CD8-positive, alpha-beta memory T cell (primary cell): ENCODE measurements around the gene RPS19BP1. TPM values are rescaled to one million over a fixed set of nuclear protein-coding genes. Genes with fewer than 3 reads are reported as not detected.
"Not testable (repeated sequence)": the region's sequence is repeated elsewhere in the genome, so short reads cannot be mapped to it uniquely, and the experiment has no call there.

Experiments
- CTCF ChIA-PET: fragments of 350-600 bp; sonication (Branson Sonifier 250); formaldehyde crosslinking; loops from one replicate; lab custom pipeline; 2021; ENCODE audit warnings: antibody characterized with exemption; lab: Charles Lee
- POLR2A ChIA-PET: fragments of 350-600 bp; sonication (Branson Sonifier 250); formaldehyde crosslinking; loops from one replicate; lab custom pipeline; 2021; ENCODE audit warnings: antibody characterized with exemption; lab: Charles Lee
- DNase-seq, 5 donors: peaks; one replicate each; pipeline versions ENCODE4 v3.0.0 to v3.0.0-alpha.2; 2020 to 2022; ENCODE audit warnings: mixed read lengths in 1 of 5
- H3K27ac ChIP-seq: one replicate; pipeline ENCODE4 v1.7.0; 2013; ENCODE audit warnings: low read depth, mild to moderate bottlenecking, low read length, moderate library complexity
- H3K27me3 ChIP-seq: 2 replicates; pipeline ENCODE4 v1.7.0; 2013; ENCODE audit warnings: low read length, mild to moderate bottlenecking; ENCODE audit not compliant: insufficient read depth, poor library complexity, severe bottlenecking
- H3K36me3 ChIP-seq: 2 replicates; pipeline ENCODE4 v1.7.0; 2013; ENCODE audit warnings: mild to moderate bottlenecking, low read length, moderate library complexity; ENCODE audit not compliant: insufficient read depth
- H3K4me1 ChIP-seq: 2 replicates; pipeline ENCODE4 v1.7.0; 2013; ENCODE audit warnings: mild to moderate bottlenecking, low read length, moderate library complexity; ENCODE audit not compliant: insufficient read depth
- H3K4me3 ChIP-seq: 2 replicates; pipeline ENCODE4 v1.7.0; 2013; ENCODE audit warnings: mild to moderate bottlenecking, low read length
- H3K9me3 ChIP-seq: 2 replicates; pipeline ENCODE4 v1.7.0; 2013; ENCODE audit warnings: mild to moderate bottlenecking, low read length
- H3K27ac Mint-ChIP-seq, 8 donors: one replicate each; pipeline ENCODE4 v1.8.0; 2020 to 2021; ENCODE audit warnings: mixed read lengths in 8 of 8, mild to moderate bottlenecking in 6 of 8, inconsistent platforms in 3 of 8, moderate library complexity in 3 of 8
- H3K27me3 Mint-ChIP-seq, 2 donors: one replicate each; pipeline ENCODE4 v1.8.0; 2020 to 2021; ENCODE audit warnings: mixed read lengths in 2 of 2, mild to moderate bottlenecking in 1 of 2, moderate library complexity in 1 of 2
- H3K36me3 Mint-ChIP-seq, 3 donors: one replicate each; pipeline ENCODE4 v1.8.0; 2020 to 2021; ENCODE audit warnings: mixed read lengths in 3 of 3, inconsistent platforms in 1 of 3, mild to moderate bottlenecking in 1 of 3
- H3K4me1 Mint-ChIP-seq, 3 donors: one replicate each; pipeline ENCODE4 v1.8.0; 2020 to 2021; ENCODE audit warnings: mixed read lengths in 3 of 3, inconsistent platforms in 1 of 3, mild to moderate bottlenecking in 1 of 3
- H3K4me3 Mint-ChIP-seq, 7 donors: one replicate each; pipeline ENCODE4 v1.8.0; 2020 to 2021; ENCODE audit warnings: mixed read lengths in 7 of 7, mild to moderate bottlenecking in 6 of 7, moderate library complexity in 4 of 7, inconsistent platforms in 2 of 7
- H3K9me3 Mint-ChIP-seq, 5 donors: one replicate each; pipeline ENCODE4 v1.8.0; 2020 to 2022; ENCODE audit warnings: mixed read lengths in 5 of 5, mild to moderate bottlenecking in 3 of 5, moderate library complexity in 2 of 5, inconsistent platforms in 1 of 5
- polyA plus RNA-seq: library from polyadenylated mRNA; unstranded; fragments of 300-500 nt; fragmentation: Illumina TruSeq; gene quantifications from one replicate; pipeline ENCODE4 v1.2.3, GENCODE V29; 2021
- total RNA-seq, 2 experiments: library from RNA; stranded (reverse); gene quantifications; one replicate each; pipeline ENCODE4 v1.2.3, GENCODE V29; 2021

The RPS19BP1 gene
- total and polyA plus RNA-seq, 3 experiments from 2014 or later = 128 to 160 (median 158) TPM

DNA sequence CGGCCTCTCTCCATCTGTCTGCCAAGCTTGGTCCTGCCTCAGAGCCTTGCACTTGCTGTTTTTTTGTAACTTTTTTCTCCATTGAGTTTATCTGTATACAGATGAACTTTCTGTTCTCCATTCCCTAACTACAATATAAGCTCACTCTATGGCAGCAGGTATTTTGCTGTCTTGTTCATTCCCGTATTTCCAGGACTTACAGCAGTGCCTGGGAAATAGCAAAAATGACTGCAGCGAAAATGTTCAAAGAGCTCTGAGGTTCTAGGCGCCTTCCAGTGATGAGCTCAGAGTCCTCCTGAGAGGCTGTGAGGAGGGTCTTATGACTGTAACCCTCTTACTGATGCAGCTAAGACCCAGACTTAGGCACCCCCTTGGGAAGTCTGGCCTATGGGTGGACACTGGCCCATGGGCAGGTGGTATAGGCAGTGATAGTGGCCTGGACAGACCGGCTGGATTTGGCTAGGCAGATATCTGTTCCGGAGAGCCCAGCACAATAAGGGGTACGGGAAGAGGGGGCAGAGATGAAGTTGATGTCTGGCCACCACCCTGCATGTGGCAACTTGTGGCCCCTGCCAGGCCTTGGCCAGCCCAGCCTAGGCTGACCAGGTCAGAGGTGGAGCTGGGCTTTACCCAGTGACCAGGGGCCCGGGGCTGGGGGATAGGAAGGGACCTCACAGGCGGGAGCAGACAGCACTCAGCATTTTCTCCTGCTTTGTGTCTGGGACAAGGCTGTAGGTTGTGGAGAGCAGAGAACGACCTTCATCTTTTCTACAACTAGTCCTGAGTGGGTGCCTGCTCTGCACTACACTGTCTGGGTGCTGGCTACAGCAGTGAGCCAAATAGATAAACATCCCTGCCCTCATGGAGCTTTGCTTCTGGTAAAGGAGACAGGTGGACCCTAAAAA is 7.5 kb downstream of the RPS19BP1 start:
- Mint-ChIP-seq H3K27me3 (peaks cover 0 to 10% of the 10 kb centered on the region in 2 donors), H3K36me3 (peaks cover 5 to 74% (median 15%) of the 10 kb centered on the region in 3 donors), H3K4me1 (peaks cover 71 to 89% (median 76%) of the 10 kb centered on the region in 3 donors), H3K27ac (peak overlapping the region; percentile 54 to 97 (median 82)), H3K4me3 (peak overlapping the region in 6 of 7 donors; percentile 1 to 70 (median 34)), H3K9me3 (peaks cover 0 to 4% (median 3%) of the 10 kb centered on the region in 5 donors)
- Histone ChIP-seq H3K4me1 (peaks cover 70% of the 10 kb centered on the region), H3K27ac (no peak overlapping the region), H3K36me3 (peaks cover 39% of the 10 kb centered on the region), H3K9me3 (no peaks in the 10 kb centered on the region), H3K27me3 (no peaks in the 10 kb centered on the region), H3K4me3 (no peak overlapping the region)
- ChIA-PET CTCF (interaction anchor here (1.2 to 1.9 kb wide), 3 partner anchors 10 to 126 kb away, joined by 3 to 9 read pairs (median 3); no protein-coding TSS in a partner anchor), POLR2A (interaction anchor here (1.4 kb wide), 1 partner anchor 9 kb away, joined by 4 read pairs; no protein-coding TSS in a partner anchor)
- DNase-seq = no peak

DNA sequence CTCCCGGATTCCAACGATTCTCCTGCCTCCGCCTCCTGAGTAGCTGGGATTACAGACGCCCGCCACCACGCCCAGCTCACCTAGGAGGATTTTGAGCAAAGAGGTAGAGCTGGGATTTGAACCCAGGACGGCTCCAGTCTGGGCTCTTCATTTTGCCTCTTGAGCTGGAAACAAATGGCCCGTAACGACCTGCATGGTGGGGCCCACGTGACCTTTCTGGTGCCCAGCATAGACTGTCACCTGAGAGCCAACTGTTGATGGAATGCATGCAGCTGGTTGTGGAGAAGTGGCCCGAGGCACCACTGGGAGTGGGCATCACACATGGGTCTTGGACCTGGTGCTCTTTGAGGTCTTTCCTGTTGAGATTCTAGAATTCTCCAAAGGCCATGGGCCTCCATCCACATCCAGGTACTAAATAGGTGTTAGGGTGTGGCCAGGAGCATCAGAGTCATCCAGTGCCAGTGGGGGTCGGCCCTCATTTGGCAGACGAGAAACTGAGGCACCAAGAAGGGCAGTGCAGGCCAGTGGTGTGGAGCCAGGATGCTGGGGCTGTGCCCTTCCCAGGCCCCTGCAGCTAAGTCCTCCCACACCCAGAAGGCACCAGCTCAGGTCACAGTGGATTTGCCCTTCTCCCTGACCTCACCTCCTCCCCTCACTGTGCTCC is 8.3 kb downstream of the RPS19BP1 start:
- ChIA-PET POLR2A (interaction anchor here (0.5 to 1.6 kb wide), 6 partner anchors 8 to 1332 kb away, joined by 3 to 6 read pairs (median 3); partner anchors contain the start of genes RPL3, RPS19BP1 and ST13), CTCF (interaction anchor here (0.6 to 2.3 kb wide), 7 partner anchors 9 to 846 kb away, joined by 3 to 9 read pairs (median 3); partner anchors contain the start of gene SGSM3)
- H3K27me3 Mint-ChIP-seq = peaks cover 0 to 14% of the 10 kb centered on the region in 2 donors
- peaks cover 5 to 70% (median 15%) of the 10 kb centered on the region in 3 donors for H3K36me3 Mint-ChIP-seq
- H3K4me1 ChIP-seq = peaks cover 65% of the 10 kb centered on the region
- H3K27ac Mint-ChIP-seq = peak overlapping the region; percentile 9 to 97 (median 80)
- DNase-seq = peak in 1 of 5 donors; percentile 1
- H3K4me3 ChIP-seq = no peak overlapping the region
- H3K4me1 Mint-ChIP-seq = peaks cover 67 to 85% (median 70%) of the 10 kb centered on the region in 3 donors
- peaks cover 0 to 4% (median 3%) of the 10 kb centered on the region in 5 donors for H3K9me3 Mint-ChIP-seq
- peak overlapping the region; percentile 1 to 83 (median 31) for H3K4me3 Mint-ChIP-seq
- H3K27me3 ChIP-seq = no peaks in the 10 kb centered on the region
- H3K9me3 ChIP-seq = no peaks in the 10 kb centered on the region
- H3K27ac ChIP-seq = no peak overlapping the region
- H3K36me3 ChIP-seq = peaks cover 31% of the 10 kb centered on the region

DNA sequence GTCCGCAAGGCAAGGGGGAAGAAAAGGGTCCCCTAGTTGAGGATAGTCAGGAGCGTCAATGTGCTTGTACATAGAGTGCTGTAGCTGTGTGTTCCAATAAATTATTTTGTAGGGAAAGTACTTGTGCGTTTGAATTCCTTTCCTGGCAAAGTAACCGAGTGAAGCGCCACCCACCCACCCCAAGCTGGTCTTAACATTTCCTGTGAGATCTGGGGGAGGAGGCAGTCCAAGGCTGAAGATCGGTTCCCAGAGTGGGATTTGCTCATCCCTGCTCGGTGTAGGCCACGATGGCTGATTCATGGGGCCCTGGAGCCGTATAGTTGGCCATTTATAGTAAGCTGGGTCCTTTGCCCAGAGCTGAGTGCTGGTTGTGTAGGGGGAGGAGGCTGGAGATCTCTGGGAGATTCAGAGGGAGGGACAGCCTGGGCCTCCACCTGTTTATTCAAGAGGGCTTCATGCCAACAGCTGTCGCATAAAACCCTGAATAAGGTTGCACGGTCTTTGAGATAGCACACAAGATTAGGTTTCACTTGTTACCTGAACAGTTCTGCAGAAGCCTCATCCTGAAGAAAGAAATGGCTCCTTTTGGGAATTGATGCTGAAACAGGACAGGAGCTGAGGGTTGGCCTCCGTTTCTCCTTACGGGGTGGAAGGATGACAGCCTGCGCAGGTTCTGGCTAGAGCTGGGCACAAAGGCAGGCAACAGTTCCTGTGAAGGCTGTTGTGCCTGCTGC is 9.8 kb downstream of the RPS19BP1 start:
- POLR2A ChIA-PET = interaction anchor here (0.5 to 2.2 kb wide), 5 partner anchors 10 to 479 kb away, joined by 3 to 11 read pairs (median 6); partner anchors contain the start of genes MIEF1, RPS19BP1 and TAB1
- Mint-ChIP-seq H3K27ac (peak overlapping the region; percentile 88 to 100 (median 98)), H3K4me3 (peak overlapping the region; percentile 89 to 99 (median 96)), H3K27me3 (peaks cover 0 to 14% of the 10 kb centered on the region in 2 donors), H3K4me1 (peaks cover 61 to 78% (median 64%) of the 10 kb centered on the region in 3 donors), H3K9me3 (peaks cover 0 to 4% (median 3%) of the 10 kb centered on the region in 5 donors), H3K36me3 (peaks cover 5 to 63% (median 15%) of the 10 kb centered on the region in 3 donors)
- Histone ChIP-seq H3K36me3 (peaks cover 31% of the 10 kb centered on the region), H3K9me3 (no peaks in the 10 kb centered on the region), H3K4me1 (peaks cover 55% of the 10 kb centered on the region), H3K27ac (peak overlapping the region; percentile 29), H3K27me3 (no peaks in the 10 kb centered on the region), H3K4me3 (peak overlapping the region; percentile 33)
- CTCF ChIA-PET = interaction anchor here (0.8 to 2.3 kb wide), 3 partner anchors 8 to 26 kb away, joined by 3 to 8 read pairs (median 6); partner anchors contain the start of gene RPS19BP1
- peak in 1 of 5 donors; percentile 24 for DNase-seq

DNA sequence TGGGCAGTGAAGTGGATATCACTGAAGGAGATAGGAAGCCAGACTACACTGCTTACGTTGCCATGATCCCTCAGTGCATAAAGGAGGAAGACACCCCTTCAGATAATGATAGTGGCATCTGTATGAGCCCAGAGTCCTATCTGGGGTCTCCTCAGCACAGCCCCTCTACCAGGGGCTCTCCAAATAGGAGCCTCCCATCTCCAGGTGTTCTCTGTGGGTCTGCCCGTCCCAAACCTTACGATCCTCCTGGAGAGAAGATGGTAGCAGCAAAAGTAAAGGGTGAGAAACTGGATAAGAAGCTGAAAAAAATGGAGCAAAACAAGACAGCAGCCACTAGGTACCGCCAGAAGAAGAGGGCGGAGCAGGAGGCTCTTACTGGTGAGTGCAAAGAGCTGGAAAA is 10.5 kb downstream of the RPS19BP1 start:
- not testable (repeated sequence) for H3K9me3 ChIP-seq, H3K9me3 Mint-ChIP-seq, H3K27me3 ChIP-seq, DNase-seq
- Histone ChIP-seq H3K4me3 (peak overlapping the region; percentile 90), H3K36me3 (peaks cover 31% of the 10 kb centered on the region), H3K27ac (peak overlapping the region; percentile 80), H3K4me1 (peaks cover 48% of the 10 kb centered on the region)
- ChIA-PET POLR2A (interaction anchor here (0.5 to 2.2 kb wide), 4 partner anchors 14 to 205 kb away, joined by 3 to 11 read pairs (median 6); partner anchors contain the start of genes MIEF1 and TAB1), CTCF (interaction anchor here (0.8 to 2.3 kb wide), 2 partner anchors 10 to 26 kb away, joined by 3 to 8 read pairs; partner anchors contain the start of gene RPS19BP1)
- Mint-ChIP-seq H3K4me1 (peaks cover 56 to 72% (median 58%) of the 10 kb centered on the region in 3 donors), H3K27ac (peak overlapping the region in 7 of 8 donors; percentile 95 to 100 (median 98)), H3K4me3 (peak overlapping the region; percentile 89 to 99 (median 96)), H3K36me3 (peaks cover 5 to 60% (median 15%) of the 10 kb centered on the region in 3 donors), H3K27me3 (peaks cover 0 to 14% of the 10 kb centered on the region in 2 donors)

DNA sequence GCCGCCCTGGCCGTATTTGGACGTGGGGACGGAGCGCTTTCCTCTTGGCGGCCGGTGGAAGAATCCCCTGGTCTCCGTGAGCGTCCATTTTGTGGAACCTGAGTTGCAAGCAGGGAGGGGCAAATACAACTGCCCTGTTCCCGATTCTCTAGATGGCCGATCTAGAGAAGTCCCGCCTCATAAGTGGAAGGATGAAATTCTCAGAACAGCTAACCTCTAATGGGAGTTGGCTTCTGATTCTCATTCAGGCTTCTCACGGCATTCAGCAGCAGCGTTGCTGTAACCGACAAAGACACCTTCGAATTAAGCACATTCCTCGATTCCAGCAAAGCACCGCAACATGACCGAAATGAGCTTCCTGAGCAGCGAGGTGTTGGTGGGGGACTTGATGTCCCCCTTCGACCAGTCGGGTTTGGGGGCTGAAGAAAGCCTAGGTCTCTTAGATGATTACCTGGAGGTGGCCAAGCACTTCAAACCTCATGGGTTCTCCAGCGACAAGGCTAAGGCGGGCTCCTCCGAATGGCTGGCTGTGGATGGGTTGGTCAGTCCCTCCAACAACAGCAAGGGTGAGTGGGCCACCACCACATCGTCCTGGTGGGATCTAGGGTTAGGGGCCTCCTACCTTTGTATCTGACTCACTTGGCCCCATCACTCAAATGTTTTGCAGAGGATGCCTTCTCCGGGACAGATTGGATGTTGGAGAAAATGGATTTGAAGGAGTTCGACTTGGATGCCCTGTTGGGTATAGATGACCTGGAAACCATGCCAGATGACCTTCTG is 11.3 kb downstream of the RPS19BP1 start:
- H3K9me3 ChIP-seq, H3K27me3 ChIP-seq, DNase-seq, H3K9me3 Mint-ChIP-seq: not testable (repeated sequence)
- H3K27ac ChIP-seq = peak overlapping the region; percentile 80
- ChIA-PET CTCF (interaction anchor here (1.6 to 3.1 kb wide), 2 partner anchors 7 to 14 kb away, joined by 5 to 31 read pairs; no protein-coding TSS in a partner anchor), POLR2A (interaction anchor here (0.6 to 2.2 kb wide), 6 partner anchors 8 to 523 kb away, joined by 3 to 33 read pairs (median 8); partner anchors contain the start of genes RPL3 and TAB1)
- Mint-ChIP-seq H3K27ac (peak overlapping the region; percentile 95 to 100 (median 98)), H3K27me3 (peaks cover 0 to 14% of the 10 kb centered on the region in 2 donors), H3K4me1 (peaks cover 53 to 67% (median 54%) of the 10 kb centered on the region in 3 donors), H3K4me3 (peak overlapping the region; percentile 89 to 99 (median 96)), H3K36me3 (peaks cover 5 to 64% (median 15%) of the 10 kb centered on the region in 3 donors)
- peaks cover 31% of the 10 kb centered on the region for H3K36me3 ChIP-seq
- peak overlapping the region; percentile 90 for H3K4me3 ChIP-seq
- peaks cover 40% of the 10 kb centered on the region for H3K4me1 ChIP-seq
